DOHH2 (cell line): Measurements from ENCODE around the gene STUB1.

Experiments
- CTCF ChIP-seq: fragments of 200-600 bp; sonication (generic); IDR thresholded peaks from one replicate; pipeline ENCODE4 v1.5.1; 2014; ENCODE audit warnings: antibody characterized with exemption, mild to moderate bottlenecking, low read depth, low read length; ENCODE audit not compliant: poor library complexity, severe bottlenecking
- EZH2phosphoT487 ChIP-seq: fragments of 200-600 bp; sonication (generic); IDR thresholded peaks from 2 replicates; pipeline ENCODE4 v1.6.1; 2017; ENCODE audit warnings: borderline replicate concordance, mild to moderate bottlenecking, antibody characterized with exemption, low read length, moderate library complexity, mixed read lengths

- no peak for TF ChIP-seq CTCF
- TF ChIP-seq EZH2phosphoT487 = no peak
These were observed 14.7 kb downstream of the STUB1 start for GRCh38 chr16:694863-695354.
